ENCODE results near the gene SNRPD3.
"Not testable (repeated sequence)": the region's sequence is repeated elsewhere in the genome, so short reads cannot be mapped to it uniquely, and the experiment has no call there.

Gene SNRPD3

GRCh38 chr22:24614794-24615193 is 59.0 kb downstream of the SNRPD3 start:
- not testable (repeated sequence) for DNase-seq (ENCODE audit: low spot score)

GRCh38 chr22:24621244-24621643 is 65.4 kb downstream of the SNRPD3 start:
- DNase-seq (ENCODE audit: low spot score), result not testable (repeated sequence)

GRCh38 chr22:24622596-24622995 is 66.8 kb downstream of the SNRPD3 start:
- not testable (repeated sequence) for DNase-seq (ENCODE audit: low spot score)

All from cerebellar cortex (tissue), 1 donor.